GM18868 (cell line): ENCODE measurements around the gene SFSWAP.

Source experiments
- ATAC-seq: cut with Tn5 transposase; IDR thresholded peaks from one replicate; pipeline ENCODE4 v1.9.1; 2021; ENCODE audit warnings: mild to moderate bottlenecking, moderate library complexity; ENCODE audit not compliant: unreplicated experiment

Gene SFSWAP

DNA sequence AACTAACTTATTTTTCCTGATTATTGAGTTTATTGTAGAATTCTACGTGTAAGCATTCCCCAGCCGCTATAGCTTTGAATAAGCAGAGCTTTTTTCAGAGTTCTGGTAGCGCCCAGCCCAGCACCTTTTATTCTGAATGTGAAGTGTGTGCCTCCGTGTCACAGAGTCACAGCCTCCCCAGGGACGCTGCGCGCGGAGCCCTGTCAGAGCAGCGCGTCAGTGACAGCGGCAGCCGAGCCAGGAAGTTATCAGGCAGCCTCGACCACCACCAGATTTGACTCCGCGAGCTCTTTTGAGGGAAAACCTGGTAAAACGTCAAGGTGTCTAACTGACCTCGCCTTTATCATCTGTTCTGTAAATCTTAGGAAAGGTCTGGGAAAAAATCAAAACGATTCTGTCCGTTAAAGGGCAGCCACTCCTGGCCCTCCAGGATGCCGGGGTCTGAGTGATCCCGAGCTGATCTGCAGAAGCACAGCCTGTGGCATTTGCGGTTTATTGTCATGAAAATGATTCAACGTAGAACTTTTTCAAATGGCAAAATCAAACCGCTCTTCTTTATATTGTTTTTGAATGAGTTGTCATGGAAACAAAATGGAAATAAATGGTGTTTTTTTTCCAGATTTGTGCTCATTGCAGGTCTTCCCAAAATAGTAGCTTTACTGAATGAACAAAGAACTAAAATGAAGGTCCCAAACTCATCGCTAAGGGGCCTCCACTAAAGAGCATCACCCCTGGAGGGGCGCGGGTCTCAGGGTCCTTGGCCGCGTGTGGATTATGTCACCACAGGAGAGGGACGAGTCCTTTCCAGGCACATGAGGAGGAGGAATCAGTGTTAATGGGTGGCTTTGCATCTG is 74.2 kb downstream of the SFSWAP start:
- no peak for ATAC-seq

DNA sequence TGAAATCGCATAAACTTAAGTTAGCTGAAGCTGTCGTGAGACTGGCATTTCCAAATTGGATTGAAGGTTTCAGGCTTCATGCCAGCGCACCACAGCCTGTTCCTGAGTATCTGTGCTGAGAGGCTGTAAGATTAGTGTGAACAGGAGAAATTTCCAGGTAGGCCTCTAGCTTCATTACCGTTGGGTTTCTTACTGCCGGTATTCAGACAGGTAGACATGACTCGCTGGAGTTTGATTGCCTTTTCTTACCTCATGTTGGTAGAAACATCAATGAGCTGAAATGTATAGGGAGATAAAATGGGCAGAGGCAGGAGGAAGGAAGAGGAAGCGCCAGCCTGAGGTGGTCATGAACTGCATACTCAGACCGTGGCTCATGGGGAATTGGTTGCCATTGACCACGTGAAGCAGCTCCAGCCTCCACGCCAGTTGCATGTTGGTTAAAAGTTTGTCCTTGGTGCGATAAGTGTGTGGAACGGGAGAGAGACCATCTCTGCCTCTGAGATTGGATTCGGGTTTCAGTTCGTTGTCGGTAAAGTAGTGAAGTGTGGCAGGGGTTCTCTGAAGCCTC is 75.0 kb downstream of the SFSWAP start:
- ATAC-seq: no peak

GRCh38 chr12:131786331-131786730 is 75.4 kb downstream of the SFSWAP start:
- no peak for ATAC-seq

DNA sequence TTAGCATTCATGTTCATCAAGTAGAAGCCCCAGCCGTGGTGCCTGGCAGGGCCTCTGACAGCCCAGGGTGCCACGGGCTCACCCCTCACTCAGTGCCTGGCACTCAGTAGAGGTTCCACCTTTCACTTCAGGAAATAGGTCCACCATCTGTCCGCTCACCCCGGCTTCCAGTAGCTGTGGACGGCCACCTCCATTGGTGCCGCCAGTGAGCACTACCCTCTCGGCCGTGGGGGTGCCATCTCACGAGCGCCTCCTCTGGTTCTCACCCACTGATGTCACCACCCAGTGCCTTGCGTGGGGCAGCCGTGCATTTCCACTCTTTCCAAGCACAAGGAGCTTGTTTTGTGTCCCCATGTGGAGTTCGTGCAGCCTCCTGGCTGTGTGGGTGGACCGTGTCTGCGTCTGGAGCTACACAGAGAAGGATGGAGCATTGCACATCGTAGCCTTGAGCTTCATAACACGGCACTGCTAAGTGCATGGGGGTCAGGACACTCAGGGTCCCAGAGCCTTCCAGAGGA is 76.3 kb downstream of the SFSWAP start:
- ATAC-seq: no peak

GRCh38 chr12:131788070-131788469 is 77.2 kb downstream of the SFSWAP start:
- ATAC-seq: no peak

GRCh38 chr12:131789638-131790037 is 78.7 kb downstream of the SFSWAP start:
- no peak for ATAC-seq

- ATAC-seq: no peak
Measured at GRCh38 chr12:131793243-131794022, 82.5 kb downstream of the SFSWAP start.

DNA sequence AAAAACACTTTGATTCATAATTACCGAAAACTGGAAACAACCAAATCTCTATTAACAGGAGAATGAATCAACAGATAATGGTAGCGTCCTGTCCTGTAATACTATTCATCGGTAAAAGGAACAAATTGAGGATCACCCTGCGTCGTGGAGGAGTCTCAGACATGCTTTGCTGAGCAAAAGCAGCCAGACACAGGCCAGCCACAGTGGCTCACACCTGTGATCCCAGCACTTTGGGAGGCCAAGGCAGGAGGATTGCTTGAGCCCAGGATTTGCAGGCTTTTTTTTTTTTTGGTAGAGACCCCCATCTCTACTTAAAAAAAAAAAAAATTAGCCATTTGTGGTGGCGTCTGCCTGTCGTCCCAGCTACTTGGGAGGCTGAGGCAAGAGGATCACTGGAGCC is 83.2 kb downstream of the SFSWAP start:
- no peak for ATAC-seq

DNA sequence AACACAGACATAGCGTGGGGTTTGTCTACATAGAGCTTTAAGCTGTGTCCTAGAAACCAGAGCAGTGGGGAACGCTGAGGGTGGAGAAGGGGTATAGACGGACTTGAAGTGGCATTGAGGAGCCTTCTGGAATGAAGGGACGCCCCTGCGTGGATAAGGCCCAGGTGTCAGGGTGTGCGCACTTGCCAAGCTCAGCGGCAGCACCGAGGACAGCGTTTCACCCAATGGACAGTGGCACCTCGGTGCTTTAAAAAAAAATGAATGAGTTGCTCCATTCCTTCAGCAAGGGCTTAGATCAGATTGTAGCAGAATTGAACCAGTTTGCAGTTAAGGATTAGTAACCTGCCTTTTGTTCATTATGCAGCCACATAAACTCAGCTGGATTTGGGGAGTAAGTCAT is 83.7 kb downstream of the SFSWAP start:
- ATAC-seq: no peak

DNA sequence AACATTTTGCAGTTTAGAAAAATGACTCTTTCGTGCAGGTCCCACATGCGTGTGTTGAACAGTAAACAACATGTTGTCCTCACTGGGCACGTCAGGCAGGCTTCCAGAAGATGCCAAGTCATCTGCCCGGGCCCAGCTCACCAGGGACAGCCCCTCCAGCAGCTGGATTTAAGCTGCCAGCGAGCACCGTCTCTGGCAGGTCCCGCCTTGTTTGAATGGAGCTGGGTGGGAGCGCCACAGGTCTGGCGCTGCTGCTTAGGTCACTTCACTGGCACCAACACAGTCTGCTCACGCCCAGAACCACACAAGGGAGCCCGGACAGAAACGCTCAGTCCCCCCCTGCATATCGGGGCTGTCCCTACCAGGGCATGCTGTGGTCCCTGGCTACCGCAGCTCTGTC is 84.2 kb downstream of the SFSWAP start:
- ATAC-seq: no peak

- ATAC-seq: no peak
Measured at GRCh38 chr12:131795690-131796410, 85.0 kb downstream of the SFSWAP start.

GRCh38 chr12:131796411-131796736 is 85.5 kb downstream of the SFSWAP start:
- no peak for ATAC-seq

GRCh38 chr12:131796754-131797587 is 86.1 kb downstream of the SFSWAP start:
- no peak for ATAC-seq

DNA sequence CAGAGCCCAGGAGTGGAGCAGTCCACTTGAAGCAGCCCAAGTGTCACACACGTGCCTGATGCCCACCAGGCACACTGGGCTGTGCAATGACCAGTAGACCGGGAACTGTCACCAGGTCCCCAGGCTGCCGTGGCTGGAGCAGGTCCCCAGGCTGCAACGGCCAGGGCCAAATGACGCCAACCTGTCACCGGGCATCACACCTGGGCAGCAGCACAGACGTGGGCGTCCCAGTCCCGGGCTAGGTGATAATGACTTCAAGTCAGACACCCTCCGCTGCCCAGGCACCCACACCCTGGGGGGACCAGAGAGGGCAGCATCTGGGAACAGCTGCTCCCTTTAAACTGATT is 86.7 kb downstream of the SFSWAP start:
- ATAC-seq: no peak

- no peak for ATAC-seq
Measured at GRCh38 chr12:131799195-131799594, 88.3 kb downstream of the SFSWAP start.

GRCh38 chr12:131799828-131800593 is 89.1 kb downstream of the SFSWAP start:
- no peak for ATAC-seq

DNA sequence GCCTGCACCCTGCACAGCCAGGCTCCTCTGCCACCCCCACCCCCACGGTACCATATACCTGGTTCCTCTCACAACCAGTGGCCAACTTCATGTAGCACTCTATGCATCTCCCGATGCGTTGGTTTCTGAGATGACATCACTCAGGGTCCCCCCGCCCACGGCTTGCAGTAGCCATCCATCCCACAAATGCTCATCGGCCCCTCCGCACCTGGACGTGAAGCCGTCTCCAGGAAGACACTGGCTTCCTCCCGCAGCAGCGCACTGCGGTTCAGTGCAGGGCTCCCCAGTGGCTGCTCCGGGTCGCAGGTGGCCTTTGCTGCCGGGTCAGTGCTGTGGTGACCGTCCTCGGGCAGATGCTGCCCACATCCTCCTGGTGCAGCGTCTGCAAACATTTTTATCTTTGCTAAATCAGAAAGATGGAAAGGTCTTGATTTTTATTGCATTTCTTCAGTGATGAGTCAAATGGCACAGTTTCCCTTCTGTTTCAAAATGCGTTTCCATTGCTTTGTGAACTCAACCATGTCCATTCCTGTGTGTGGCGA is 89.8 kb downstream of the SFSWAP start:
- ATAC-seq: no peak

- ATAC-seq: no peak
Measured at GRCh38 chr12:131801254-131801866, 90.5 kb downstream of the SFSWAP start.

- ATAC-seq: no peak
Measured at GRCh38 chr12:131803961-131804521, 93.2 kb downstream of the SFSWAP start.
